HL-60/S4 (cell line): ENCODE measurements around the gene TWIST2.

Source experiments
- in situ Hi-C: fragments of 300-500 bp; cut with MboI; formaldehyde crosslinking; loops from 2 replicates; pipeline ENCODE4 v1.14.3; 2022; ENCODE audit warnings: low sequenced_read_pairs

TWIST2 gene

GRCh38 chr2:238835726-238836301 is 12.1 kb upstream of the TWIST2 start:
- in situ Hi-C loops = no loop called here

GRCh38 chr2:238838786-238839327 is 9.0 kb upstream of the TWIST2 start:
- in situ Hi-C loops = no loop called here

GRCh38 chr2:238839428-238839827 is 8.5 kb upstream of the TWIST2 start:
- in situ Hi-C loops = no loop called here

GRCh38 chr2:238841542-238842164 is 6.2 kb upstream of the TWIST2 start:
- in situ Hi-C loops = no loop called here

- in situ Hi-C loops = no loop called here
These were observed 4.4 kb upstream of the TWIST2 start for GRCh38 chr2:238843476-238843875.

- in situ Hi-C loops = no loop called here
These were observed 2.1 kb upstream of the TWIST2 start for GRCh38 chr2:238845583-238846377.

- in situ Hi-C loops = no loop called here
These were observed 1.6 kb upstream of the TWIST2 start for GRCh38 chr2:238846378-238846627.

- in situ Hi-C loops = no loop called here
These were observed 1.1 kb upstream of the TWIST2 start for GRCh38 chr2:238846628-238847418.

GRCh38 chr2:238847419-238847801 is 475 bp upstream of the TWIST2 start:
- in situ Hi-C loops = no loop called here

GRCh38 chr2:238848691-238848975 is 748 bp downstream of the TWIST2 start:
- in situ Hi-C loops = no loop called here

GRCh38 chr2:238848976-238849853 is 1.3 kb downstream of the TWIST2 start:
- in situ Hi-C loops = no loop called here

- in situ Hi-C loops = no loop called here
These were observed 2.2 kb downstream of the TWIST2 start for GRCh38 chr2:238850091-238850490.

GRCh38 chr2:238851026-238851425 is 3.1 kb downstream of the TWIST2 start:
- in situ Hi-C loops = no loop called here

GRCh38 chr2:238851761-238852160 is 3.9 kb downstream of the TWIST2 start:
- in situ Hi-C loops = no loop called here

GRCh38 chr2:238852206-238852869 is 4.5 kb downstream of the TWIST2 start:
- in situ Hi-C loops = no loop called here

GRCh38 chr2:238853218-238853617 is 5.3 kb downstream of the TWIST2 start:
- in situ Hi-C loops = no loop called here

- in situ Hi-C loops = no loop called here
These were observed 5.8 kb downstream of the TWIST2 start for GRCh38 chr2:238853721-238854120.

GRCh38 chr2:238854246-238854645 is 6.4 kb downstream of the TWIST2 start:
- in situ Hi-C loops = no loop called here

GRCh38 chr2:238854699-238855229 is 6.9 kb downstream of the TWIST2 start:
- in situ Hi-C loops = no loop called here

- in situ Hi-C loops = no loop called here
These were observed 7.4 kb downstream of the TWIST2 start for GRCh38 chr2:238855299-238855698.
